GM21423 (cell line): ENCODE measurements around the gene NPBWR2.
"Not testable (repeated sequence)": the region's sequence is repeated elsewhere in the genome, so short reads cannot be mapped to it uniquely, and the experiment has no call there.

ENCODE experiments used
- ATAC-seq: cut with Tn5 transposase; IDR thresholded peaks from one replicate; pipeline ENCODE4 v1.9.1; 2021; ENCODE audit warnings: mild to moderate bottlenecking, moderate library complexity; ENCODE audit not compliant: unreplicated experiment

The NPBWR2 gene

DNA sequence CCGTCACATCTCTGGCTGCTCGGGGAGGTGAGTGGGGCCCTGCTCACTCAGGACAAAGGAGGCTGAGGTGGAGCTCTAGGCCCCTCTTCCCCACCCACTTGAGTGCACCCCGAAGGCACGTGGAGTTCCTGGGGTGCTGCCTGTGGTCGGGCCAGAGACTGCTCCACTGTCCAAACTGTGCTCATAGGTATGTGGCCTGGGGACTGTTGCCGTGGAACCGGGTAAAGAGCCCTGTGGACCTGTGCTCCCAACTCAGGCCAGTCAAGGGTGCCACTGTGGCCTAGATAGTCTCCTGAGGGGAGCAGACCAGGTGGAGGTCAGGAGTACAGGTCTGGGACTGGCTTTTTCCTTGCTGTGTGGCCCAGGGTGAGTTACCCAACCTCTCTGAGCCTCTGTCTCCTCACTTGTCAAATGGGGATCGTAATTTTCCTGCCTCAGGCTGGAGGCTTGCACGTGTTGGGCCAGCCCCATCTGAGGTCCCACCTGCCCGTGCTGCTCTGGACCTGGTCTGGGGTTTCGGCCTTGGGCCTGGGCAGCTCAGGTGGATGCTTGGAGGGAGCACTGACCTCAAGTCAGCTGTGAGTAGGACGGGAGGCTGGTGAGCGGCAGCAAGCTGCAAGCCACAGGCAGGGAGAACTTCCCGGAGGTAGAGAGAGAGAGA, 12.4 kb upstream of the NPBWR2 start:
- no peak for ATAC-seq

DNA sequence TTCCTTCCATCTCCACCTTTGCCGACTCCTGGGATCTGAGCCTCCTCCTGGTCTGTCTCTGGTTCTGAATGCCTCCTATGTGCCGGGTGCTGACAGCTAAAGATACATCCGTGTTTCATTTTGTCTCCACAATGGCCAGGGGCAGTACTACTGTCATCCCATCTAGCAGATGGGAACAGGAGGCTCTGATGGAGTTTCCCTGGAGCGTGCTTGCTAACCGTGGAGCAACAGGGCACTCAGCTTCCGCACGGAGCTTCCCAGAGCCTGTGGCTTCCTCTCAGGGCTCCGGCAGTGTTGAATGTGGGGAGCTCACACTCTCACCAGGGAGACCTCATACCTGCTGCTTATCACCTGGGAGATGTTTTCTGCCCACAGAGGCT, 11.9 kb upstream of the NPBWR2 start:
- ATAC-seq: no peak

- ATAC-seq: not testable (repeated sequence)
These were observed 10.0 kb upstream of the NPBWR2 start for GRCh38 chr20:64117432-64117777.

- ATAC-seq: no peak
These were observed 9.4 kb upstream of the NPBWR2 start for GRCh38 chr20:64116541-64117431.

DNA sequence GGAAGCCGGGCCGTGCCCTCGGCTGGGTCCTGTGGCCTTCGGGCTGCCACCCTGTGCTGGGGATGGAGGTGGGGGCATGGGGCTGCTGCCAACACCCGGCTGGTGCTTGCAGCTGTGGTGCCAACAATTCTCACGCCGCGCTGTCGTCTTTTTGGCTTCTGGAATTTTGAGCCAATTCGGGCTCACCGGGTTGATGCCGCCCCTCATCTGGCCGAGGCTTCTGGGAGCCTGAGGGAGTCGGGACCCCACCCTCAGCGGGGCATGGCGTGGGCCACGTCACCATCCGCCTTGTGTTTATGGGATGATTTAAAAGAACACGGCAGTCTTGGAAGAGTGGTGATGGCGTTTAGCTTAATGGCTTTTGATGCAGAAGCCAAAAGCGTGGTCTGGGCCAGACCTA, 8.7 kb upstream of the NPBWR2 start:
- no peak for ATAC-seq

GRCh38 chr20:64115171-64115911, 8.0 kb upstream of the NPBWR2 start:
- ATAC-seq: no peak

DNA sequence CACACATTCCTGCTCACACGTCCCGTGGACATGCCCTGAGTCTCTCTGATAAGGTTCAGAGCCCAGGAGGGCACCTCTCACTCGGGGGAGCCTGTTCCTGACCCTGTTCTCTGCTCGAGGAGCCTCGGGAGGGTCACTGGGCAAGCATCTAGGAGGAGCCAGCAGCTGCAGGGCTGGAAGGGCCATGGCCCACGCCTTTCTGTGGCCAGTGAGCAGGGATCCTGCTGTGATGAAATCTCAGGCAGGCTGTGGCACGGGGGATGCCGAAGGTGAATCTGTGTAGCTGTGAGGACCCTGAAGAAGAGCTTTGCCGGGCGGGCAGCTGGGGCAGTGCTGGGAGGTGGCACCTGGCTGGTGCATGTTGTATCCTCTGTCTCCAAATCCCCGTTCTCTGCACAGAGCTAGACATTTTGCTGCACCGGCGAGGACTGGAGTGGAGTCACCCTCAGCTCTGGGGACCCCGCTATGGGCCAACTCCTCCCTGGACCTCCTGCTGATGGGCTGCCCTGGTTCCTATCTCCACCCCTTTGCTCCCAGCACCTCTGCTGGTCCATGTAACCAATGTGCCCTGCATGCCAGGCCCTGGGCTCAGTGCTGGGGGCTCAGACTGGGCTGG, 7.1 kb upstream of the NPBWR2 start:
- ATAC-seq: no peak

GRCh38 chr20:64113796-64114355, 6.5 kb upstream of the NPBWR2 start:
- ATAC-seq: no peak

DNA sequence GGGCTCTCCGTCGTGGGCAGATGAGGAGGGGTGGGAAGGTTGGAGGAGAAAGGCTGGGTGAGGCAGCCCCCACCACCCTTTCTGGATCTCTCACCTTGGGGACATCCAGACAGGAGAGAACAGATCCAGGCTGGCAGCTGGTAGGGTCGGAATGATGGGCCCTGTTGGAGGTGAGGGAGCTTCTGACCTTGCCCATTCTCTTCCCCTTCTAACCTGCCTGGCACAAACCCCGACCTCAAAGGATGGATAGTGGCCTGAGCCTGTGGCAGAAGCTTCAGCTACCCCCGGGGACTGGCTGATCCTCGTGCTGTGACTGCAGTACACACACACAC, 6.0 kb upstream of the NPBWR2 start:
- ATAC-seq: no peak

DNA sequence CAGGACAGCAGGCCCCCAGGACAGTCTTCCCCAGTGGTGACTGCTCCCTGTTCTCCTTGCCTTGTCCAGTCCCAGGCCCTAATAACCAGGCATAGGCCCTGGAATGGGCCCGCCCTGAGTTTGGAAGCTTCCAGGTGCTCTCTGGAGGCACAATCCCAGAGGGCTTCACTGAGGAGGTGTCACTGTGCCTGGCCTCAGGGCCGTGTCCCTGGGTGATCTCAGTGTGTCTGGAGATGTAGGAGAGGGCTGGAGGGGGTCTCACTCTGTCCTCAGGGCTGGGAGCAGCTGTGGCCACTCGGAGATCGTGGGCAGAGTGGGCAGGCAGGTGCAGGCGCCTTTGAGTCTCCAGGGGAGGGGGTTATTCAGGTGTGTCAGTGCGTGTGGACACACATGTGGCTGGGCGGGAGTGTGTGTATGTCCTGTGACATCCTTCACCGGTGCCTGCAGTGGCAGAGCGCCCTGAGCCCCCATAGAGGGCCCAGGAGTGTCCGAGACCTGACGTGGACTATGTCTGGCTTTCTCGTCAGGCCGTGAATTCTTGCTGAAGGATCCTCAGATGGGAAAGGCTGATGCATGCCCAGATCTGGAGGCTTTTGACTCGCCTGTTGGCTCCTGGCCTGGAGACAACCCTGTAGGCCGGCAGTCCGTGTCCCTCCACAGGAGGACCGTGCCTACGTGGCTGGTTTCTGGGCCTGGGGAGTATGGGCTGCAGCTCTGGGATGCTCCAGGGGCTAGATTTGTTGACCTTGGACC, 5.5 kb upstream of the NPBWR2 start:
- no peak for ATAC-seq

- no peak for ATAC-seq
These were observed 4.7 kb upstream of the NPBWR2 start for GRCh38 chr20:64111841-64112641.

DNA sequence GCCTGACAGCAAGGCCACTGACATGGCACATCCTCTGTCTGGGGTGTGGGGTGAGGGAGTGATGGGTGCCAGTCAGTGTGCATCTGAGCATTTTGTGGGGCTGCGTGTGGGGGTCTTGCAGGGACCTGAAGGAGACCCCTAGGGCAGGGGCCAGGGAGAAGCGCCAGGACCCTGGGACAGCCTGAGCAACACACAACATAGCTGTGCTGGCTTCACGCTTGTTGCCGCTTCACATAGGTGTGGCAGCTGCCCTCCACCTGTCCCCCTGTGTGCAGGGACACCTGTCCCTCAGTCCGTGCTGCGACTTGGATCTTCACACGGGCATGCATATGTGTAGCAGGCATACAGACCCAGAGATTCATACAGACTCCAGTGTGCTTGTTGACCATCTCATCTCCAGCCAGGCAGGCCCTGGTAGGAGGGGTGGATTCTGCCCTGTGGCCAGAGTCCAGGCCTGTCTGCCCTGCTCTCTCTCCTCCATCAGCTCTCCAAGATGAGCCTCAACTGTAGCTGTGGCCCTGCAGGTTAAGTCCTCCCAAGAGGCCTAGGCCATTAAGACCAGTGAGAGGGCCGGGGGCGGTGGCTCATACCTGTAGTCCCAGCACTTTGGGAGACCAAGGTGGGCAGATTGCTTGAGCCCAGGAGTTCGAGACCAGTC, 3.2 kb upstream of the NPBWR2 start:
- ATAC-seq: no peak

DNA sequence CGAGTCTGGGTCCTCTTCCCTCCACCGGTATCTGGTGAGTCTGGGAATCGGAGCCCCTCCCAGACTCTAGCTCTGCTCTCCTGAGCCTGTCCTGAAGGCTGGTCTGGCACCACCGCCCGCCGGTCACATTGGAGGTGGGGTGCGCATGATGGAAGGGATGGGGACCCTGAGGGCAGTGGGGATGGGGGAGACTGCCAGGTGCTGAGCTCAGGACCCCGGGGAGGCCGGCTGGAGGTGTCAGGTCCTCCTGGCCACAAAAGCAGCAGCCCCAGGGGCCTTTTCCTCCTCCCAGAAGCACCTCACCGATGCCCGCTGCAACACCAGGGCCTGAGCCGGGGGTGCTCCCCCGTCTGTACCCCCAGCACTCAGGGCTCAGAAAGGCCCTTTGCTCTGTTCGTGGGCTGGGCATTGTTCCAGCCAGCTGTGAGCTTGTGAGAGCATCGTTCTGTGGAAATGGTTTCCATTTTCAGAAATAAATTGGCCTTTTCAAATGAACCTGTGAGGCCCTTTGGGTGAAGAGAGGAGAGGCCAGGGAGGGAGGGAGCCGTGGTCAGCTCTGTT, 2.5 kb upstream of the NPBWR2 start:
- no peak for ATAC-seq

DNA sequence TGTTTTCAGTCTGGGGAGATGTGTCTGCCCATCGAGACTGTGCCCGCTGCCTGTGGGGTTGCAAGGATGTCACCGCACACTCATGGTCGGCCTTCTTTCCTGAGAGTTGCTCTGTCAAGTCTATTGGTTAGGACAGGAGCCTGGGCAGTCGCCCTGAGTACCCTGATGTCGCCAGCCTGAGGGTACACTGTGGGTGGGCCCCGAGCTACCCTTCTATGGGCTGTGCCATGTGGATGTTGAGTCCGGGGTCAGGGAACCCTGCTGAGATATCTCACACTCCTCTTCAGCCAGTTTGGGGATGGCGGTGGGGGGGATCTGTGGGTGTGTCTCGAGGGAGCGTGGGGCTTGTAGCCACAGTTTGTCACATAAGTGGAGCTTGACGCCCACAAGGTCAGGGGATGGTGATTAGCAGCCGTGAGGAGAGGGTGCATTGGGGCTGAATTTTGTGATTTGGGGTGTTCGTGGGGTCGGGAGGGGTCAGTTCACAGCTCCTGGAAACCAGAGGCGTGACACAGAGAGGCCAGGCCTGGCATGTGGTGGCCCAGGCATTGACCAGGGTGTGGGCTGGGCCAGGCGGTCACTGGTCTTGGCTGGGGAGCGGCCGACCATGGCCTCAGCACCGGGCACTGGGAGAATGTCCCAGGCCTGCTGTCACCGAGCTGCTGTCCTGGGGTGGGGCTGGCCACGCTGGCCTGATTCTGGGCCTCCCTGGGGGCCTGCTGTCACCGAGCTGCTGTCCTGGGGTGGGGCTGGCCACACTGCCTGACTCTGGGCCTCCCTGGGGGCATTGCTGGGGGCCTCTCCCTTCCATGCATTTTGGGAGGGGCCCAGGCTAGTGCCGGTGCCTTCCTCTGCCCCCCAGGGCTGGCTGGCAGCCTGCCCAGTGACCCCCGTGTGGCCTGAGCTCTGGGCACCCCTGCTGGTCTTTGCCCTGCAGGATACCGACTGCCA, 1.6 kb upstream of the NPBWR2 start:
- no peak for ATAC-seq

- ATAC-seq: no peak
These were observed 532 bp upstream of the NPBWR2 start for GRCh38 chr20:64107736-64108457.

DNA sequence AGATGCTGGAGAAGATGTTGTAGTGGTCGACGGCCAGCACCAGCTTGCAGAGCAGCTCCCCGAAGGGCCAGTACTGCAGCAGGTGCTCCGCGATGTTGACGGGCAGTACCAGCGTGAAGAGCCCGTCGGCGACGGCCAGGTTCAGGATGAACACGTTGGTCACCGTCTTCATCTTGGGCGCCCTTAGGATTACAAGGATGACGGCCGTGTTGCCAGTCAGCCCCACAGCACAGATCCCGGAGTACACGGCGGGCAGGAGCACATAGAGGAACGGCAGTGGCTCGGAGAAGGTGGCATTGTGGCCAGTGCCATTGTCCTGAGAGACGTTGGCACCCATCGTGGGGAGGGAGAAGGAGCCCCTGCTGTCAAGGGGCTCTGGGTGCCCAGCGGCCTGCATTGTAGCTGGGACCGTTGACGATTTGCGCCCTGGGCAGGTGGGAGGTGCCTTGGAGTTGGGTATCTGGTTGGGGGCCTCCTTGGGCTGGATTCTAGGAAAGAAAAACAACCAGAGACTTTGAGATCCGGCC, 867 bp downstream of the NPBWR2 start:
- ATAC-seq: no peak
